Stimulated activated CD4-positive, alpha-beta T cell treated with anti-CD3 and anti-CD28 coated beads, TNF-alpha, amount 100 ng/mL, for 4 hours (primary cell): ENCODE measurements around the gene TMEM150C.
"Not testable (repeated sequence)": the region's sequence is repeated elsewhere in the genome, so short reads cannot be mapped to it uniquely, and the experiment has no call there.

Source experiments
- DNase-seq, 3 experiments: peaks; one replicate each; pipeline ENCODE4 v3.0.0-alpha.2; 2020; ENCODE audit warnings: low read depth in 3 of 3

Gene TMEM150C

DNA sequence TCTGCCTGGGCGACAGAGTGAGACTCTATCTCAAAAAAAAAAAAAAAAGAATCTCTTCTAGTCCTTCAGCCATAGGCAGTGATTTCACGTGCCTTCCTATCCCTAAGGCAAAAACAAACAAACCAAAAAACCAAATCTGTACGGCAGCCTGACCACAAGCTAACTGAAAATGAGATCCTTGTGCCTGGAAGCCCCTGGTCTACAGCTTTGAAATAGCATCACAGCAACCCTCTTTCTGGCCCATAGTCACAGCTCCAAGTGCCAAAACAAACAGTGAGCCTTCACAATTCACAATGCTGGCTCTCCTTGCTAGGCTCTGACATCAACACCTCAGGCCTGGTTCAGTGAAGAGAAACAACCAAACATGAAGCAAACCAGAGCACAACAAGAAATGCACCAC is 46.1 kb downstream of the TMEM150C start:
- no peak for DNase-seq

- DNase-seq = no peak
These were observed 48.4 kb downstream of the TMEM150C start for GRCh38 chr4:82513382-82513781.

DNA sequence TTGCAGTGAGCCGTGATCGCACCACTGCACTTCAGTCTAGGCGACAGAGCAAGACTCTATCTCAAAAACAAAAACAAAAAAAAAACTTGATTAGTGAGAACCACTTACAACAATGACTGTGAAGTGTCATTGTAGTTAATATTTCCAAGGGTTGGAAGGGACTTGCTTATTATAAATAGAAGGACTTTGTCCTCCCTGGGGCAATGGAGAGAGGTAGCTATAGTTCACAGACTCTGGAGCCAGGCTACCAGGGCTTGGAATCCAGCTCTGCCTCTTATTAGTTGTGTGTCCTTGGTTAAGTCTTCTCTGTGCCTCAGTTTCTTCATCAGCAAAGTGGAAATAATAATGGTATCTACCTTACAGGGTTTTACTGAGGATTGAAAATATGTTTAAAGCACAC is 51.6 kb downstream of the TMEM150C start:
- DNase-seq = no peak

DNA sequence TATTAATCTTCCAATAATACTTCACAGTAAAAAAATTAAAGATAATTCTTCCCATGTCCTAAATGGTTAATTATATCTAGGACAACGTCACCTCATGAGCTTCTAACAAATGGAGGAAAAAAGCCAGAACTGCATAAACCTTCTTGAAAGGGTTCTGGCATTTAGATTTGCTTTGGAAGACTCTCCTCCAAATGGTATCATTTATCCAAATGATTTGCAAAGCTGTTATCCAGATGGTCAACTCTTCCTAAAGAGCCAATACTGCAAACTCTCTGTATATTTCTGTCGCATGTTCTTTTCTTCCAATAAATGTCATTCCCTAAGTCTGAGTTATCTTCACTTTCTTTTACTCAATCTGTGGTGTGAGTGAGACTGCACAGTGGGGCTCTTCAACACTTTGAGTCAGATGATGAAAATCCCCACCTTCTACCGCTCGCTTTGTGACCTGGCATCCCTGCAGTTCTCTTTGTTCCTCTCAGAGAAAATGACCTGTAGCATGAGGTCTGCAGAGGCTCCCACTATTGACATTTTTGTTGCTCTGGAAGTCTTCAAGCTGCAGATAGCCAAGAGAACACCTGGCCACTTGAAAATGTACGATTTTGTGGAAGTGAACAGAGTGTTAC is 52.9 kb downstream of the TMEM150C start:
- no peak for DNase-seq

DNA sequence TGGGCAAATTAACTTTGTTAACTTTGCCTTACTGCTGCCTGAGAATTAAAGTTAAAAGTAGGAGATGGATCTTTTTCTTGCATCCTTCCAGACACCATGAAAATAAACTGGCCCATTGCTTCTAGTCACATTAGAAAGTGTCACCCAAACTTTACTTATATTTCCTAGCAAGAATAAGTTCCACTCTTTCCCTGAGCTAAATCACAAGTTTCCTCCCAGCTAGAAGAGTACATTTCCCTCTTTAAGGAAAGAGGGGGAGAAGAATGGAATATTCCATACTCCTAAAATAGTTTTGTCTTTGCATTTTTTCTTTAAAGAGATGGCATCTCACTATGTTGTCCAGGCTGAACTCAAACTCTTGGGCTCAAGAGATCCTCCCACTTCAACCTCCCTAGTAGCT is 53.8 kb downstream of the TMEM150C start:
- no peak for DNase-seq

- no peak for DNase-seq
These were observed 60.7 kb downstream of the TMEM150C start for GRCh38 chr4:82501154-82501442.

- no peak for DNase-seq
These were observed 61.2 kb downstream of the TMEM150C start for GRCh38 chr4:82500435-82501153.

GRCh38 chr4:82499738-82500434 is 61.9 kb downstream of the TMEM150C start:
- DNase-seq = no peak

- no peak for DNase-seq
These were observed 65.4 kb downstream of the TMEM150C start for GRCh38 chr4:82496349-82496748.

GRCh38 chr4:82495666-82496065 is 66.1 kb downstream of the TMEM150C start:
- no peak for DNase-seq

- DNase-seq = no peak
These were observed 67.9 kb downstream of the TMEM150C start for GRCh38 chr4:82493721-82494425.

- no peak for DNase-seq
These were observed 70.4 kb downstream of the TMEM150C start for GRCh38 chr4:82491251-82491960.

- no peak for DNase-seq
These were observed 71.8 kb downstream of the TMEM150C start for GRCh38 chr4:82489987-82490386.

- no peak for DNase-seq
These were observed 72.7 kb downstream of the TMEM150C start for GRCh38 chr4:82489076-82489475.

GRCh38 chr4:82484996-82485783 is 76.6 kb downstream of the TMEM150C start:
- DNase-seq = no peak

DNA sequence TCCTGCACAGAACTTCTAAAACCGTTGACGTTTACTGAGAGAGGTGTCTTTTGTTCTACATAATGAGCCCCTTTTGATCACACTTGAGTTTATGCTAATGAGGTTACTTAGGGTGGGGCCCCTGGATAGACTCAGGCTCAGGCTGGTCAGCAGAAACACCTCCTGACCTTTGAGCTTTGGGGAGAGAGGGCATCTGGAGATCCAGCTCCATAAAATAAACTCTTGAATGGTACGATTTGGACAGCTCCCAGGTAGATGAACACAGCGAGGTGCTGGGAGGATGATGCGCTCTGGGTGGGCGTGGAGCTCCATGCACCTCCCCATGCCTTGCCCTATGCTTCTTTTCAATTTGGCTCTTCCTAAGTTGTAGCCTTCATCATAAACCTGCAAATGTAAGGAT is 79.4 kb downstream of the TMEM150C start:
- DNase-seq = no peak

DNA sequence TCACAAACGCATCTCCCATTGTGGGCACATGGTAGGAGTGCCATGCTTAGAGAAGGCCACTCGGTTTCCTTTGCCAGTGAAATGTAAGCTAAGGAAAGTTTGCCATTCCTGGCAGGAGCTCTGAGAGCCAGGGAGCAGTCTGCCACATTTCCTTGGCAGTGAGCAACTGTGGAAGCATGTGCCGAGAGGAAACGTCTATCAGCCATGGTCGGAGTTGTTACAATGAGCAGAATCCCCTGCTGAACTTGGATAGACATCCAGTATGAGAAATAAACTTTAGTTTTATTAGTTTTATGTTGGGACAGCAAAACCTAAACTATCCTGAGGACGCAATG is 80.3 kb downstream of the TMEM150C start:
- DNase-seq = no peak

DNA sequence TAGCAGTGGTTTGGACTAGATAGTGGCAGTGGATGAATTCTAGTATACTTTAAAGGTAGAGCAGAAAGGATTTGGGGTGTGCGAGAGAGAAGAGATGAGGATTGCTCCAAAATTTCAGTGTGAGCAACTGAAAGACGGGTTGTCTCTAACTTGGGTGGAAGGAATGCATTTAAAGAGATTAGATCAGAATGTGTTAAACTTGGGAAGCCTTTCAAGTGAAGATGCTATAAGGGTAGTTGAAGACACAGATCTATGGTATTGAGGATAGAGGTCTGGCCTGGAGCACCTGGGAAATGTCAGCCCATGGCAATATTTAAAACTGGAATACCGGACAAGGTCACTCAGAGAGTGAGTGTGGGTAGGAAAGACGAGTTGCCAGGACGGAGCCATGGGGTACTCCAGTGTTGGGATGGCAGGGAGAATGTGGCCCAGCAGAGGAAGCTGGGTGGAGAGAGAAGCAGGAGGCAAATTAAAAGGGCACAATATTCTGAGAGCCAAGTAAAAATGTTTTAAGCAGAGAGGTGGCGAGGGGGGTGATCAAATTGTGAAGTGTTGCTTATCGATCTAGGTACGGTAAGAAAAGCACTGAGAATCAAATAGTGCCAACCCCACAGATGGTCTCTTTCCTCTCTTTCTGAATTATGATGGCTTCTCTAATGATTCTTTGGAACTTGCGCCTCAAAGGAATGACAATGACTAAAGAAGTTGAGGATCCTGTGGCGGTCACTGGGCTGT is 80.8 kb downstream of the TMEM150C start:
- no peak for DNase-seq

GRCh38 chr4:82479562-82479961 is 82.2 kb downstream of the TMEM150C start:
- no peak for DNase-seq

DNA sequence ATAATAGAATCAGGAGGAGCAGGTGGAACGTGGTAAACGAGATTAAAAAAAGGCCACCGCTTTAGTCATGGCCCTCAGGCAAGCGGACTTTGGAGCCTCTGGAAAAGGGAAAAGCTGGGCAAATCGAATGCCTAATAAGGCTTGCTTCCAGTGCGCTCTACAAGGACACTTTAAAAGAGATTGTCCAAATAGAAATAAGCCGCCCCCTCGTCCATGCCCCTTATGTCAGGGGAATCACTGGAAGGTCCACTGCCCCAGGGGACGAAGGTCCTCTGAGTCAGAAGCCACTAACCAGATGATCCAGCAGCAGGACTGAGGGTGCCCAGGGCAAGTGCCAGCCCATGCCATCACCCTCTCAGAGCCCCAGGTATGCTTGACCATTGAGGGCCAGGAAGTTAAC is 84.3 kb downstream of the TMEM150C start:
- not testable (repeated sequence) for DNase-seq

GRCh38 chr4:82475931-82476330 is 85.9 kb downstream of the TMEM150C start:
- DNase-seq = not testable (repeated sequence)
